GM19238 (cell line): ENCODE measurements around the gene SUSD4.

ENCODE experiments used
- DNase-seq: peaks from one replicate; pipeline ENCODE4 v3.0.0; 2011; ENCODE audit warnings: low spot score; ENCODE audit not compliant: insufficient read length

Gene SUSD4

DNA sequence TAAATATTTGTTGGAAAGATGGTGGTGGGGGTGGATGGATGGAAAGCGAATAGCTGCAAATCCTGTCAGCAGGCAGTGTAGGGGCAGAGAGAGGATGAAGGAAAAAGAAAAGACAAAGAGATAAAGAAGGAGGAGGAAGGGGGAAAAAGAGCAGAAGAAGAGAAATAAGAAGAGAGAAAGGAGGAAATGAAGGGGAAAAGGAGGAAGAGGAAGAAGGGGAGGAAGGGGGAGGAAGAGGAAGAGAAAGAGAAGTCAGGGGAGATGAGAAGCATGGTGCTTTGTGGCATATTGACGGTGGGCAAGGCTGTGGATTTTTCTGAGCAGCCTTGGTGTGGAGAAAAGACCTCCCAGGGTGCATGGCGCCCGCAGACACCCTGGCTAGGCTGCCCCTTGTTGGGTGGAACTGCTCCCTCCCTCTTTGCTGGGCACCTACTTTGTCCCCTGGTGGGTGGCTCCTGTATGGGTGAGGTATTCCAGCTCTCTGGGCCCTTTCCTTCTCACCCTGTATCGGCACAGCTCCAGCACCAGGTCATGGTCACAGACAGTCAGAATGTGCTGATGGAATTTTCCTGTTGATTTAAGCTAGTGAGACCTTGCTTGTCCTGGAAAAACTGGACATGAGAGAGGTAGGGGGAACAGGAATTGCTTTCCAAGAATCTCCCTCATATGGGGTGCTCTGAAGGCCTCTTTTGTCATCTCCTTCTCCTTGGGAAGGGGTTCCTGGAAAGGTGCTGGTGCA, 175.2 kb downstream of the SUSD4 start:
- no peak for DNase-seq

GRCh38 chr1:223186800-223187199, 177.2 kb downstream of the SUSD4 start:
- DNase-seq: no peak

DNA sequence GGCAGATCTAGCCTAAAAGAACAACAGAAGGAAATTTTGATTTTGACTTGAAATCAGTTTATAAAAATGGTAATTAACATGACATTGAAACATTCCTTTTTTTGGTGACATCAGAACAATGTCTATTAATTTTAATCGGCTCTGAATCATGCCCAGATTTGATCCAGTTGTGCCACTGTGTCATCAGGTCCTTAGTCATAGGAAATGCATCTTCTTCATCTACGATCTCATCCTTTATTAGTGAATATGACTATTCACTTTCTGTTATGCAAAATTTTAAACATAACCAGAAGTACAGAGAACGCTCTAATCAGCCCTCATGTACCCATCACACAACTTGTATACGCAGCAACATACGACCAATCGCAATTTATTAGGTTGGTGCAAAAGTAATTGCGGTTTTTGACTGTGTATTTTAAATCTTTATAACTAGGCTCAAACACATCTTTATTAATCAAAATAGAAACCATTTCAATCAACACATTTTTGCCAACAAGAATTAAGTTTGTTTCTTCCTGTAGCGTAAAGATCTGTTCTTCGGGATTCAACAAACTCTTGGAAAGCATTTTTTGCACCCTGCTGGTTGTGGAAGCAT, 180.6 kb downstream of the SUSD4 start:
- DNase-seq: no peak

DNA sequence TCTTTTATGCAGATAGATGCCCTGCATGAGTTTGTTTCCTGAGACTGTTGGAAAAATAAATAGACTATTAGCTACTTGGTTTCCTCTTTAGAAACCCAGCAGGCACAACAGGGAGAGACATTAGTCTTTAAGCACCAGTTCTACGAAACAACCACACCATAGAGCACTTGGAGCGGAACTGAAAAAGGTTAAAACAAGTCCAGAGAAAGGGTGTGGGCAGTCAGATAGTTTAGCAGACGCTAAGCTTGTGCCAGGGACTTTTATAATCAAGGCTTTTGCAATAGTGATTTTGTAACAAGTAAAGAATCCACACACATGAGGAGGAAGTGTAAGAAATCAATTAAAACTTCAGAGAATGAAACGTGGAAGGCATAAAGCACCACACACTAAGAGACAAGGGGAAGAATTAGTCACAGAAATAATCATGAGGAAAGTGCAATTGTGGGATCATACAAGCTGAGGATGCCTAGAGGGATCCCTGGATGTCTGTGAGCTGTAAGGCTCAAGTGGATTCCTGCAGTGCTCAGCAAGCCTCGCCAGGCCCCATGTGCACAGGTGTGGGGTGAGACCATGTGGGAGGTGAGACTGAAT, 183.2 kb downstream of the SUSD4 start:
- no peak for DNase-seq

GRCh38 chr1:223179786-223180185, 184.2 kb downstream of the SUSD4 start:
- no peak for DNase-seq

- no peak for DNase-seq
These were observed 184.7 kb downstream of the SUSD4 start for GRCh38 chr1:223179280-223179679.

DNA sequence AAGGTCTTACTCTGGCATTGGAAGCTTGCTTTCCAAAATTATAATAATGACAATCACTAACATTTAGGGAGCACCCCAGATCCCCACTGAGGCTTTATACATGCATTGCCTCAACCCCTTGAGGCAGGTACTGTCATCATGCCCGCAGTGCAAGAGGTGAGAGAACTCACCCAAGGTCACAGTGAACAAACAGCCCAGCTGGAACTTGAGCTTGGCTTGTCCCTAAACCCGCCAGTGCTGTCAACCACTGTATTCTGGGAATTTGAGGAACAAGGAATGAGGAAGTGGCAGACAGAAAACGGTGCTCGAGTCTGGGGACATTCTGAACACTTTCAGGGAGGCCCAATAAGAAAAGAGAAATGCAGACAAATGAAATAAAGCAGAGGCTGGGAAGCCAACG, 186.3 kb downstream of the SUSD4 start:
- DNase-seq: no peak

GRCh38 chr1:223176437-223176836, 187.5 kb downstream of the SUSD4 start:
- DNase-seq: no peak

GRCh38 chr1:223175633-223176032, 188.3 kb downstream of the SUSD4 start:
- DNase-seq: no peak

- DNase-seq: no peak
These were observed 188.9 kb downstream of the SUSD4 start for GRCh38 chr1:223175032-223175431.
